Measurements from ENCODE around the gene CORO2A. TPM values are rescaled to one million over a fixed set of nuclear protein-coding genes. Genes with fewer than 3 reads are reported as not detected.
"Not testable (repeated sequence)": the region's sequence is repeated elsewhere in the genome, so short reads cannot be mapped to it uniquely, and the experiment has no call there.

CORO2A gene
- total RNA-seq, 2 experiments from 2014 or later = 9.2 TPM

- Mint-ChIP-seq H3K27ac (no peak overlapping the region), H3K9me3 (ENCODE audit: insufficient read depth) (no peaks in the 10 kb centered on the region), H3K4me3 (peak overlapping the region; percentile 83), H3K36me3 (ENCODE audit: low read depth) (peaks cover 30% of the 10 kb centered on the region), H3K27me3 (ENCODE audit: low read depth) (no peaks in the 10 kb centered on the region), H3K4me1 (ENCODE audit: low read depth) (peaks cover 40% of the 10 kb centered on the region)
- no peak for ATAC-seq
- POLR2A ChIA-PET = interaction anchor here (1.2 to 3.3 kb wide), 3 partner anchors 19 to 135 kb away, joined by 3 to 17 read pairs (median 11); partner anchors contain the start of gene TBC1D2
- no peak for DNase-seq
- CTCF ChIA-PET = interaction anchor here (0.7 to 3.5 kb wide), 8 partner anchors 8 to 139 kb away, joined by 3 to 11 read pairs (median 4); partner anchors contain the start of gene CORO2A
Observed at GRCh38 chr9:98121058-98121457, 71.4 kb downstream of the CORO2A start.

DNA sequence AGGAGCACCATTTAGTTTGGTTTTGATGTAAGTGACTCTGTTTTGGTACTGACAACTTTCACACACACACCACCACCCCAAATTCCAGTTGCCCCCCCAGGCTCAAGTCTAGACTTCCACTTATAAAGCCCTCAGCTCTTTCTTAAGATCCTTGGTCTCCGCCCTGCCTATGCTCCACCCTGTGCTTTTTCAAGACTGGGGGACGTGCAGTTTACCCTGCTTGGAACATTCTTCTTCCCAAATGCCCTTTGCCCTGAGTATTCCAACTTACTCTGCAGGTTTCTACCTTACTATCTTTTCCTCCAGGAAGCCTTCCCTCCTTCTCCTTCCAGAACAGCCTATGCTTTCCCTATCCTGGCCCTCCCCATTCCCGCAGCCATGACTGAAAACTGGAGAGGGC is 72.0 kb downstream of the CORO2A start:
- DNase-seq = no peak
- H3K27ac Mint-ChIP-seq = peak overlapping the region; percentile 83
- peak overlapping the region; percentile 83 for H3K4me3 Mint-ChIP-seq
- H3K4me1 Mint-ChIP-seq (ENCODE audit: low read depth) = peaks cover 42% of the 10 kb centered on the region
- no peak for ATAC-seq
- ChIA-PET CTCF (interaction anchor here (0.7 to 3.5 kb wide), 6 partner anchors 9 to 140 kb away, joined by 3 to 11 read pairs (median 4); no protein-coding TSS in a partner anchor), POLR2A (interaction anchor here (0.6 to 3.3 kb wide), 5 partner anchors 12 to 136 kb away, joined by 3 to 17 read pairs (median 3); partner anchors contain the start of gene TBC1D2)
- no peaks in the 10 kb centered on the region for H3K9me3 Mint-ChIP-seq (ENCODE audit: insufficient read depth)
- H3K36me3 Mint-ChIP-seq (ENCODE audit: low read depth) = peaks cover 32% of the 10 kb centered on the region
- H3K27me3 Mint-ChIP-seq (ENCODE audit: low read depth) = no peaks in the 10 kb centered on the region

DNA sequence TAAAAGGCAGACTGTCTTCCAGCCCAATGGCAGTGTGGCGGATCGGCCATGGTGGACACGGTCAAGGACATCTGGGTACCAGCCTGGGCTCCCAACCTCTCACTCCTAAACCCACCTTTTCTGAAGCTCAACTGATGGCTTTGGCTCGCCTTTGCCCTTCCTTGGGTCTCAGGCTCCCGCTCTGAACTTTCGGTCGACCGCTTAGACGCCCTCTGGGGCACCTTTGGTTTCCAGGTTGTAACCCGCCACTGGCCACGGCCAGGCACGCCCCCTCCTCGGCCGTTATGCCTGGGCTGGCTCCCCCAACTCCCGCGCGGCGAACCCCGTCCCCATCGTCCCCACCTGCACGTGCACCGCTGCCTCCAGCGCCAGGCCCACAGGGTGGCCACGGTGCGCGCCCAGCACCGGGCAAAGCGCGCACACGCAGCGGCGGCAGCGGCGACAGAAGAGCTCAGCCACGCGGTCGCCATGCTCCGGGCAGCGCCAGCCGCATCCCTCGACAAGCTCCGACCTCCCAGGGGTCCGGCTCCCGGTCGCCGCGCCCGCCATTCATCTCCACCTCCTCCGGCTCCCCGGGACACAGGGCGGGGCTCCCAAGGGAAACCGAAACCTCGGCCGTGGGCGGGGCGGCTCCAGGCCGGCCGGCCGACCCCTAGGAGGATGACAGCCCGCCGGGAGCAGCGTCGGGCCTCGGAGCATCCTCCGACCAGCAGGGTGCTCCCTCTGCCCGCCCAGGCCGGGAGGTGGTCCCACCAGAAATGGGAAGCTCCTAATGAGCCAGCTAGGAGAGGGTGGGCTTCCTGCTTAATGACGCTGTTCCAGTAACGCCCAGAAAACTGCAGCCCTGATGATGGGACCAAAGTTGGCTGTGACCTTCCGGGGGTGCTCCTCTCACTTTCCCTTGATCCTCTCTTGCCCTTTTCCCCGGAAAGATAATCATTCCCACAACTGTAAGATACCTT is 73.5 kb downstream of the CORO2A start, which contains the start of gene TRIM14:
Gene TRIM14 (minus strand): TSS at position 583 of the 962 bp plus-strand sequence. CDS start 34 bp downstream, at position 549.
- ChIA-PET CTCF (interaction anchor here (0.6 to 2.7 kb wide), 27 partner anchors 9 to 217 kb away, joined by 3 to 50 read pairs (median 5); partner anchors contain the start of genes CORO2A, NANS and TBC1D2), POLR2A (interaction anchor here (0.6 to 2.8 kb wide), 23 partner anchors 10 to 212 kb away, joined by 3 to 49 read pairs (median 3); partner anchors contain the start of genes NANS, TBC1D2 and TRMO)
- DNase-seq (peak; percentile 75), ATAC-seq (peak; percentile 82)
- Mint-ChIP-seq H3K9me3 (ENCODE audit: insufficient read depth) (no peaks in the 10 kb centered on the region), H3K4me3 (peak within 1 kb of the TSS; percentile 83), H3K27ac (peak within 1 kb of the TSS; percentile 92), H3K4me1 (ENCODE audit: low read depth) (peaks cover 44% of the 10 kb centered on the region), H3K36me3 (ENCODE audit: low read depth) (peaks cover 37% of the 10 kb centered on the region), H3K27me3 (ENCODE audit: low read depth) (no peaks in the 10 kb centered on the region)

DNA sequence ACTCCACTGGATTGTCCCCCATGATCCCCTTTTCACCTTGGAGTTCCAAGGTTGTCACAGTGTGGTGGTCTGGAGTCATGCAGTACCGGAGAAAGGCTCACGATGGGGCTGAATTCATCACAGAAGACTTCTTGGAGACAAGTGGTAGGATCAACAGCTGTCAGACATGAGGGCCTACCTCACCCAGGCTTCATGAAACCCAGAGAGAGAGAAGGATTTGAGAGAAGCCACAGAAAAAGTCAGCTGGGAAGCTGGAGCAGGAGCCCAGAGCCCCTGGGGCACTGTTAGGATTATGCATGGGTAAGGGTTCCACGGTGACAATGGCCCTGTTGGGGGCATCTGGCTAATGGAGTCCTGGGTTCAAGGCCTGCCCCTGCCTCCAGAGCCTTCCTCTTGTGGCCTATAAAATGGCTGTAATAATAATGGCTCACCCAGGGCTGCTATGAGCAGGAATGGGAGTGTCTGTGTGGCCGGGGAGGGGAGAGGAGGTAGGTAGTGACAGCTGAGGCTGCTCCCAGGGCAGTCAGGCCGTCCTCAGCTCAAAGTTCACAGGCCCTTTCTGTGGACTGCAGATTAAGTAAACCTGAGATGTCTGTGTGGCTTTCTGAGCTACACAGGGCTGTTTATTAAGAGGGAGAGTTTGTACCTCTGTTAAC is 74.3 kb downstream of the CORO2A start:
- CTCF ChIA-PET = interaction anchor here (0.6 to 2.7 kb wide), 26 partner anchors 9 to 195 kb away, joined by 3 to 50 read pairs (median 6); partner anchors contain the start of genes CORO2A, NANS and TBC1D2
- H3K9me3 Mint-ChIP-seq (ENCODE audit: insufficient read depth) = no peaks in the 10 kb centered on the region
- POLR2A ChIA-PET = interaction anchor here (0.6 to 2.8 kb wide), 17 partner anchors 9 to 196 kb away, joined by 3 to 49 read pairs (median 4); partner anchors contain the start of genes NANS, TBC1D2 and TRMO
- H3K4me1 Mint-ChIP-seq (ENCODE audit: low read depth) = peaks cover 48% of the 10 kb centered on the region
- H3K27me3 Mint-ChIP-seq (ENCODE audit: low read depth) = no peaks in the 10 kb centered on the region
- H3K36me3 Mint-ChIP-seq (ENCODE audit: low read depth) = peaks cover 43% of the 10 kb centered on the region
- ATAC-seq = peak; percentile 75
- H3K4me3 Mint-ChIP-seq = peak overlapping the region; percentile 83
- peak overlapping the region; percentile 92 for H3K27ac Mint-ChIP-seq
- peak; percentile 77 for DNase-seq

DNA sequence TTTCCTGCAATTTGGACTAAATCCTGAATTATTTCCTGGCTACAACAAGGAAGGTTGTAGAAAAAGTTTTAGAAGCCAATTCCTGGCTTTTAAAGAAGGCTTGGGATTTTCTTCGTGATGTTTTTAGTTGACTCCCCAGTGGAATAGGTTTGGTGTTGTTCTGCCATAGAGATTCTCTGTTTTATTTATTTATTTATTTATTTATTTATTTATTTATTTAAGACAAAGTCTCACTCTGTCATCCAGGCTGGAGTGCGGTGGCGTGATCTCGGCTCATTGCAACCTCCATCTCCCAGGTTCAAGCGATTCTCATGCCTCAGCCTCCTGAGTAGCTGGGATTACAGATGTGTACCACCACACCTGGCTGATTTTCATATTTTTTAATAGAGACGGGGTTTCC is 75.3 kb downstream of the CORO2A start:
- Mint-ChIP-seq H3K36me3 (ENCODE audit: low read depth) (peaks cover 47% of the 10 kb centered on the region), H3K4me1 (ENCODE audit: low read depth) (peaks cover 54% of the 10 kb centered on the region), H3K4me3 (peak overlapping the region; percentile 10)
- CTCF ChIA-PET = interaction anchor here (1.3 to 2.7 kb wide), 5 partner anchors 8 to 139 kb away, joined by 3 to 50 read pairs (median 39); partner anchors contain the start of gene TBC1D2
- POLR2A ChIA-PET = interaction anchor here (1.0 to 2.8 kb wide), 5 partner anchors 8 to 139 kb away, joined by 3 to 49 read pairs (median 19); partner anchors contain the start of genes CORO2A and TBC1D2
- not testable (repeated sequence) for ATAC-seq; DNase-seq; H3K27ac Mint-ChIP-seq; H3K27me3 Mint-ChIP-seq (ENCODE audit: low read depth); H3K9me3 Mint-ChIP-seq (ENCODE audit: insufficient read depth)

- Mint-ChIP-seq H3K4me1 (ENCODE audit: low read depth) (peaks cover 80% of the 10 kb centered on the region), H3K36me3 (ENCODE audit: low read depth) (peaks cover 84% of the 10 kb centered on the region), H3K4me3 (peak overlapping the region; percentile 64), H3K27me3 (ENCODE audit: low read depth) (no peaks in the 10 kb centered on the region), H3K9me3 (ENCODE audit: insufficient read depth) (no peaks in the 10 kb centered on the region), H3K27ac (peak overlapping the region; percentile 95)
- CTCF ChIA-PET = interaction anchor here (0.9 to 3.4 kb wide), 4 partner anchors 9 to 74 kb away, joined by 3 to 43 read pairs (median 9); partner anchors contain the start of gene TRIM14
- POLR2A ChIA-PET = interaction anchor here (1.1 to 3.8 kb wide), 6 partner anchors 9 to 147 kb away, joined by 3 to 49 read pairs (median 8); partner anchors contain the start of genes CORO2A, TBC1D2 and TRIM14
- ATAC-seq (peak; percentile 13), DNase-seq (peak; percentile 37)
Observed at GRCh38 chr9:98109052-98109451, 83.4 kb downstream of the CORO2A start.

DNA sequence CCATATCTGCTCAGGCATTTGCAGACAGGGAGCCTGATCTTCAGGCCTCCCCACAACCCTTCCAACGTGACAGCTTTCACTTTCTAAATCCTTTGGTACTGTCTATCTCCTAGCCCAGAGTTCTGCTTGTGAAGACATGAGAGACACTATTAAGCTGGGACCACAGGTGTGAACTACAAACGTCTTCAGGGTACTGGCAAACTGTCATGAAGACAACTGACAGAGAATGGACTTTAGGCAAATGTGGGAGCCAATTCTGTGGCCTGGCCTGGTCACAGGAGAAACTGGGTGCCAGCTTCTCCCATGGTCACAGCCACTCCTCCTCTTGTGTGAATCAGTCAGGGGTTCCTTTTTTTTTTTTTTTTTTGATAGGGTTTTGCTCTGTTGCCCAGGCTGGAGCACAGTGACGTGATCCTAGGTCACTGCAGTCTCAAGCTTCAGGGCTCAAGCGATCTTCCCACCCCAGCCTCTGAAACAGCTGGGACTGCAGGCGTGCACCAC is 83.9 kb downstream of the CORO2A start:
- ATAC-seq (peak; percentile 94), DNase-seq (peak; percentile 70)
- H3K4me3 Mint-ChIP-seq = peak overlapping the region; percentile 64
- H3K36me3 Mint-ChIP-seq (ENCODE audit: low read depth) = peaks cover 85% of the 10 kb centered on the region
- peaks cover 82% of the 10 kb centered on the region for H3K4me1 Mint-ChIP-seq (ENCODE audit: low read depth)
- CTCF ChIA-PET = interaction anchor here (0.8 to 2.8 kb wide), 4 partner anchors 10 to 147 kb away, joined by 3 to 43 read pairs (median 4); partner anchors contain the start of gene TRIM14
- no peaks in the 10 kb centered on the region for H3K9me3 Mint-ChIP-seq (ENCODE audit: insufficient read depth)
- H3K27me3 Mint-ChIP-seq (ENCODE audit: low read depth) = no peaks in the 10 kb centered on the region
- peak overlapping the region; percentile 95 for H3K27ac Mint-ChIP-seq
- POLR2A ChIA-PET = interaction anchor here (1.0 to 3.8 kb wide), 7 partner anchors 8 to 147 kb away, joined by 3 to 49 read pairs (median 7); partner anchors contain the start of genes CORO2A, TBC1D2 and TRIM14

DNA sequence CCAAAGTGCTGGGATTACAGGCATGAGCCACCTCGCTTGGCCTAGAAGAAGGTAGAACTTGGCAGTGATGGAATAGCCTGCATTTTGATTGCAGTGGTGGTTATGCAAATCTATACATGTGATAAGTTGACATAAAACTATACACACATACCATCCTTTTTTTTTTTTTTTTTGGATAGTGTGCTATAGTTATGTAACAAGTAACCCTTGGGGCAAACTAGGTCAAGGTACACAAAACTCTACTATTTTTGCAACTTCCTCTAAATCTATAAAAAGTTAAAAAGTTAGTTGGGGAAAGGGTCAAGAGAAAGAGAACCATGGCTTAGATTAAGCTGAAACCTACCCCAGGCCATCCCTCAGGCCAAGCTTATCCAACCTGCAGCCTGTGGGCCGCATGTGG is 84.5 kb downstream of the CORO2A start:
- H3K27ac Mint-ChIP-seq = peak overlapping the region; percentile 95
- ChIA-PET POLR2A (interaction anchor here (0.6 to 3.8 kb wide), 8 partner anchors 10 to 148 kb away, joined by 3 to 49 read pairs (median 6); partner anchors contain the start of genes CORO2A, TBC1D2 and TRIM14), CTCF (interaction anchor here (0.8 to 2.8 kb wide), 3 partner anchors 10 to 148 kb away, joined by 4 to 43 read pairs (median 5); partner anchors contain the start of gene TRIM14)
- peaks cover 83% of the 10 kb centered on the region for H3K36me3 Mint-ChIP-seq (ENCODE audit: low read depth)
- peak overlapping the region; percentile 64 for H3K4me3 Mint-ChIP-seq
- H3K4me1 Mint-ChIP-seq (ENCODE audit: low read depth) = peaks cover 83% of the 10 kb centered on the region
- ATAC-seq (peak; percentile 11), DNase-seq (no peak)
- no peaks in the 10 kb centered on the region for H3K27me3 Mint-ChIP-seq (ENCODE audit: low read depth)
- no peaks in the 10 kb centered on the region for H3K9me3 Mint-ChIP-seq (ENCODE audit: insufficient read depth)

GRCh38 chr9:98105006-98105405 is 87.4 kb downstream of the CORO2A start:
- Mint-ChIP-seq H3K36me3 (ENCODE audit: low read depth) (peaks cover 79% of the 10 kb centered on the region), H3K4me1 (ENCODE audit: low read depth) (peaks cover 91% of the 10 kb centered on the region), H3K27ac (peak overlapping the region; percentile 98), H3K27me3 (ENCODE audit: low read depth) (no peaks in the 10 kb centered on the region), H3K9me3 (ENCODE audit: insufficient read depth) (no peaks in the 10 kb centered on the region), H3K4me3 (no peak overlapping the region)
- ChIA-PET CTCF (interaction anchor here (1.2 to 5.0 kb wide), 3 partner anchors 13 to 17 kb away, joined by 7 to 50 read pairs (median 8); partner anchors contain the start of gene TRIM14), POLR2A (interaction anchor here (1.5 to 2.5 kb wide), 2 partner anchors 14 to 151 kb away, joined by 4 to 12 read pairs; partner anchors contain the start of gene TRIM14)
- no peak for ATAC-seq
- no peak for DNase-seq

- ChIA-PET POLR2A (interaction anchor here (1.5 to 2.5 kb wide), 2 partner anchors 14 to 152 kb away, joined by 4 to 12 read pairs; partner anchors contain the start of gene TRIM14), CTCF (interaction anchor here (1.7 to 5.0 kb wide), 3 partner anchors 9 to 17 kb away, joined by 6 to 50 read pairs (median 7); partner anchors contain the start of gene TRIM14)
- ATAC-seq (no peak), DNase-seq (no peak)
- no peaks in the 10 kb centered on the region for H3K27me3 Mint-ChIP-seq (ENCODE audit: low read depth)
- peaks cover 91% of the 10 kb centered on the region for H3K4me1 Mint-ChIP-seq (ENCODE audit: low read depth)
- H3K36me3 Mint-ChIP-seq (ENCODE audit: low read depth) = peaks cover 79% of the 10 kb centered on the region
- peak overlapping the region; percentile 98 for H3K27ac Mint-ChIP-seq
- peak overlapping the region; percentile 48 for H3K4me3 Mint-ChIP-seq
- no peaks in the 10 kb centered on the region for H3K9me3 Mint-ChIP-seq (ENCODE audit: insufficient read depth)
Observed at GRCh38 chr9:98104445-98104881, 88.0 kb downstream of the CORO2A start.
